ENCODE results near the gene NUP37.

DNA sequence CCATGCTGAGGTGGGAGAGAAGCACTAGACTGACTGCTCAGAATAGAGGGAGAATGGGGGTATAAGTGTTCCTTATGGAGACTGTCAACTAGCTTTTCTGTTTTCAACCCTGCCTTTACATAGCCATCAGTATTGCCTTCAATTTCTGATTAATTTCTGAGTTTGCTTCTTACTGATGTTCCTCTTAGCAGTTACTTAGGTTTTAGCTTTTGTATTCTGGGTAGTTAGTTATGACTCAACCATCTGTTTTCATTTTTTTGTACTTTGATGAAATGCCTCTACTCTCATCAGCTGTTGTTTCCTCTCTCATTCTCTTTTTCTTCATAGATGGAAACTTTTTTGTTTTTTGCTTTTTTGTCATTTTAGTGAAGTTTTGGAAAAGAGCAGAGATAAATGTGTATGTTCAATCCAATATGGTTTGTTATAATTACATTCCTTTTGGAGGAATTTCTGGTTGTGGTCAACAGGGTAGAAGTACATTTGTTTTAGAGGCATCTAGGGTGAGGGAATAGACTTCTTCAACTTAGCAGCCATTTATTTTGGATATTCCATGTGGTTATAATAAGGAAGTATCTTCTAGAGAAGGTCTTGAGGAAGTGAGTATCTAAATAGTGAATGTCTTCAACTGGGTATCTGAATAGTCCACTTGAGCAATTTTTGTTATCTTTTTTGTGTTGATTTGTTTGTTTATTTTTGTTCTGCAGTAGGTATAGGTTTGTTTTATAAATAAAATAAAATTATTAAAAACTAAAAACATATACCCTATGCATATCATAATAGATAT is 48.1 kb upstream of the NUP37 start:
- TF ChIP-seq EP300 (IDR thresholded peaks at IDR 0.05; ENCODE audit: low read depth in 2 of 2, low read length in 2 of 2) (no peak), EP300 (CRISPR knock-in tag; IDR thresholded peaks at IDR 0.05; ENCODE audit: borderline replicate concordance) (no peak), CBX5 (CRISPR knock-in tag; IDR thresholded peaks at IDR 0.05; ENCODE audit: borderline replicate concordance) (no peak), YEATS2 (CRISPR knock-in tag; IDR thresholded peaks at IDR 0.05; ENCODE audit: borderline replicate concordance) (no peak), CHD2 (IDR thresholded peaks at IDR 0.05; ENCODE audit: low read depth, low read length) (no peak), TBP (CRISPR knock-in tag; IDR thresholded peaks at IDR 0.05) (no peak), KLF16 (CRISPR knock-in tag; IDR thresholded peaks at IDR 0.05) (no peak), JUNB (CRISPR knock-in tag; IDR thresholded peaks at IDR 0.05; ENCODE audit: borderline replicate concordance) (no peak), ELF4 (CRISPR knock-in tag; IDR thresholded peaks at IDR 0.05; ENCODE audit: borderline replicate concordance) (no peak), HDAC1 (CRISPR knock-in tag; IDR thresholded peaks at IDR 0.05) (no peak), ZNF256 (CRISPR knock-in tag; conservative IDR thresholded peaks at IDR 0.05) (no peak), KLF9 (CRISPR knock-in tag; IDR thresholded peaks at IDR 0.05; ENCODE audit: low read depth) (no peak), POLR2A (IDR thresholded peaks at IDR 0.05; ENCODE audit: insufficient read depth in 1 of 2, low read depth in 2 of 2, low read length in 2 of 2) (no peak)
- TF ChIP-seq, protein P1, sequence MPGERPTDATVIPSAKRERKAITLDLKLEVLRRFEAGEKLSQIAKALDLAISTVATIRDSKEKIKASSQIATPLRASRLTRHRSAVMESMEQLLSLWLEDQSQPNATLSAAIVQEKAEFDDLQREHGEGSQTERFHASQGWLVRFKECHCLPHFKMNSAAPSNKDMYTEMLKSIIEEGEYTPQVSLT (CRISPR knock-in tag; IDR thresholded peaks at IDR 0.05; ENCODE audit: borderline replicate concordance, low read depth): no peak
